Suppressor macrophage treated with lipopolysaccharide for 4 hours (primary cell): ENCODE results near the gene SHISA5.
"Not testable (repeated sequence)": the region's sequence is repeated elsewhere in the genome, so short reads cannot be mapped to it uniquely, and the experiment has no call there.

Experiments
- DNase-seq: peaks from one replicate; pipeline ENCODE4 v3.0.0-alpha.2; 2020

SHISA5 gene

GRCh38 chr3:48504051-48504946, at the start of gene SHISA5:
SHISA5 (minus strand) TSS chr3:48504174; CDS start chr3:48504094, 80 bp downstream.
- DNase-seq, result peak; percentile 74

GRCh38 chr3:48553361-48553760, 49.4 kb upstream of the SHISA5 start:
- peak; percentile 22 for DNase-seq

- no peak for DNase-seq
These were observed 48.4 kb upstream of the SHISA5 start for GRCh38 chr3:48552111-48552951.

GRCh38 chr3:48551651-48552050, 47.7 kb upstream of the SHISA5 start:
- DNase-seq, result not testable (repeated sequence)

- peak; percentile 95 for DNase-seq
These were observed 45.0 kb upstream of the SHISA5 start for GRCh38 chr3:48548729-48549705.

- DNase-seq, result no peak
These were observed 44.2 kb upstream of the SHISA5 start for GRCh38 chr3:48548126-48548525.

GRCh38 chr3:48546203-48546829, 42.3 kb upstream of the SHISA5 start:
- no peak for DNase-seq

- peak; percentile 51 for DNase-seq
These were observed 40.2 kb upstream of the SHISA5 start for GRCh38 chr3:48544141-48544540.

GRCh38 chr3:48543271-48543866, 39.4 kb upstream of the SHISA5 start:
- DNase-seq, result peak; percentile 67

GRCh38 chr3:48538451-48538850, 34.5 kb upstream of the SHISA5 start:
- no peak for DNase-seq

GRCh38 chr3:48536785-48537184, 32.8 kb upstream of the SHISA5 start:
- DNase-seq, result no peak

GRCh38 chr3:48536116-48536515, 32.1 kb upstream of the SHISA5 start:
- no peak for DNase-seq

GRCh38 chr3:48535578-48535977, 31.6 kb upstream of the SHISA5 start:
- no peak for DNase-seq

GRCh38 chr3:48532977-48533337, 29.0 kb upstream of the SHISA5 start:
- no peak for DNase-seq

GRCh38 chr3:48532271-48532976, 28.4 kb upstream of the SHISA5 start:
- DNase-seq, result peak; percentile 39

- not testable (repeated sequence) for DNase-seq
These were observed 26.7 kb upstream of the SHISA5 start for GRCh38 chr3:48530701-48531100.

- DNase-seq, result peak; percentile 74
These were observed 24.8 kb upstream of the SHISA5 start for GRCh38 chr3:48528754-48529153.

- peak; percentile 65 for DNase-seq
These were observed 24.1 kb upstream of the SHISA5 start for GRCh38 chr3:48528048-48528447.

GRCh38 chr3:48524970-48525369, 21.0 kb upstream of the SHISA5 start:
- no peak for DNase-seq

GRCh38 chr3:48521635-48522034, 17.7 kb upstream of the SHISA5 start:
- DNase-seq, result no peak

GRCh38 chr3:48519277-48519643, 15.3 kb upstream of the SHISA5 start:
- no peak for DNase-seq
